MCF 10A (cell line): ENCODE data around the gene PCSK6. TPM values are rescaled to one million over a fixed set of nuclear protein-coding genes. Genes with fewer than 3 reads are reported as not detected.

Experiments used
- BruUV-seq: library from RNA; stranded (reverse); fragments of 400-500 nt; replicated peaks from 2 replicates; lab custom pipeline; 2021; lab: Mats Ljungman, UMichigan
- CTCF ChIA-PET: fragments of 300-600 bp; sonication (Branson Sonifier 250); formaldehyde crosslinking; extraction: SDS; loops from one replicate; lab custom pipeline; 2021; ENCODE audit warnings: antibody characterized with exemption, inconsistent platforms; lab: Yijun Ruan, JAX
- POLR2A ChIA-PET: fragments of 300-600, 350-650 bp; sonication (Branson Sonifier 250); formaldehyde crosslinking; extraction: SDS; loops from one replicate; lab custom pipeline; 2020; ENCODE audit warnings: antibody characterized with exemption, inconsistent platforms; lab: Yijun Ruan, JAX
- DNase-seq: peaks from one replicate; pipeline ENCODE4 v3.0.0-alpha.2; 2018; ENCODE audit not compliant: unreplicated experiment
- H3K27ac Mint-ChIP-seq: one replicate; pipeline ENCODE4 v1.8.0; 2022; ENCODE audit warnings: mild to moderate bottlenecking, low read depth, mixed read lengths; ENCODE audit not compliant: unreplicated experiment
- H3K27me3 Mint-ChIP-seq: one replicate; pipeline ENCODE4 v1.8.0; 2022; ENCODE audit warnings: mixed read lengths; ENCODE audit not compliant: insufficient read depth, unreplicated experiment
- H3K36me3 Mint-ChIP-seq: one replicate; pipeline ENCODE4 v1.8.0; 2022; ENCODE audit warnings: mild to moderate bottlenecking, moderate library complexity, mixed read lengths; ENCODE audit not compliant: insufficient read depth, unreplicated experiment
- H3K4me1 Mint-ChIP-seq: one replicate; pipeline ENCODE4 v1.8.0; 2022; ENCODE audit warnings: mixed read lengths; ENCODE audit not compliant: insufficient read depth, unreplicated experiment
- H3K4me3 Mint-ChIP-seq: one replicate; pipeline ENCODE4 v1.8.0; 2022; ENCODE audit warnings: mild to moderate bottlenecking, moderate library complexity, mixed read lengths; ENCODE audit not compliant: unreplicated experiment
- H3K9me3 Mint-ChIP-seq: one replicate; pipeline ENCODE4 v1.8.0; 2022; ENCODE audit warnings: mixed read lengths; ENCODE audit not compliant: unreplicated experiment
- intact Hi-C: fragments of 100-400 bp; cut with micrococcal nuclease; formaldehyde crosslinking; loops from 2 replicates; pipeline ENCODE4 v1.14.1; 2022
- total RNA-seq: library from RNA; stranded (reverse); gene quantifications from 2 replicates; pipeline ENCODE4 v1.2.3, GENCODE V29; 2022
- TF ChIP-seq, protein P1 (sequence below): fragments of 200-600 bp; IDR thresholded peaks from one replicate; pipeline ENCODE4 v1.8.0; 2022; ENCODE audit warnings: antibody characterized with exemption, mild to moderate bottlenecking; ENCODE audit not compliant: unreplicated experiment

Gene PCSK6
- total RNA-seq, 1 experiment from 2014 or later: 30.8 TPM

DNA sequence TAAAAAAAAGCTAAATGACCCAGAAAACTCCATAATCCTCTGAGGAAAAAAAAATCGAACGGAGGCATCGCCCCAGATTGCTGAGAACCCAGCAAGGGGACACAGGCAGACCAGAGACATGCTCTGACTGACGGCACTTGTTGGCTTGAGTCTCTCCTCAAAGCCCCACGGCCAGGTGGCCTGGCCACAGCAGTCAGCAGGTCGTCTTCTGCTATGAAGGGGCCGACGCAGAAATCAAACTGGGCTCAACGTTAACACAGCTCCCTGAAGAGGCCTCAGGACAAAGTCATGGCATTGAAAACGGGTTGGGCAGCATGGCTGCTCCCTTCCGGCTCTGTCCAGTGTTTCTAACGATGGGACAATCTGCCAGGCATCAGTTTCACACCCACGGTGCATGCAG is 17.5 kb downstream of the PCSK6 start:
- BruUV-seq: no TSS peak
- Mint-ChIP-seq H3K36me3 (peaks cover 6% of the 10 kb centered on the region), H3K9me3 (no peaks in the 10 kb centered on the region), H3K27me3 (no peaks in the 10 kb centered on the region), H3K4me1 (no peaks in the 10 kb centered on the region), H3K27ac (no peak overlapping the region), H3K4me3 (no peak overlapping the region)
- ChIA-PET POLR2A (interaction anchor here (1.2 kb wide), 1 partner anchor 11 kb away, joined by 3 read pairs; no protein-coding TSS in a partner anchor), CTCF (no interaction called here)
- intact Hi-C loops: no loop called here
- TF ChIP-seq, protein P1, sequence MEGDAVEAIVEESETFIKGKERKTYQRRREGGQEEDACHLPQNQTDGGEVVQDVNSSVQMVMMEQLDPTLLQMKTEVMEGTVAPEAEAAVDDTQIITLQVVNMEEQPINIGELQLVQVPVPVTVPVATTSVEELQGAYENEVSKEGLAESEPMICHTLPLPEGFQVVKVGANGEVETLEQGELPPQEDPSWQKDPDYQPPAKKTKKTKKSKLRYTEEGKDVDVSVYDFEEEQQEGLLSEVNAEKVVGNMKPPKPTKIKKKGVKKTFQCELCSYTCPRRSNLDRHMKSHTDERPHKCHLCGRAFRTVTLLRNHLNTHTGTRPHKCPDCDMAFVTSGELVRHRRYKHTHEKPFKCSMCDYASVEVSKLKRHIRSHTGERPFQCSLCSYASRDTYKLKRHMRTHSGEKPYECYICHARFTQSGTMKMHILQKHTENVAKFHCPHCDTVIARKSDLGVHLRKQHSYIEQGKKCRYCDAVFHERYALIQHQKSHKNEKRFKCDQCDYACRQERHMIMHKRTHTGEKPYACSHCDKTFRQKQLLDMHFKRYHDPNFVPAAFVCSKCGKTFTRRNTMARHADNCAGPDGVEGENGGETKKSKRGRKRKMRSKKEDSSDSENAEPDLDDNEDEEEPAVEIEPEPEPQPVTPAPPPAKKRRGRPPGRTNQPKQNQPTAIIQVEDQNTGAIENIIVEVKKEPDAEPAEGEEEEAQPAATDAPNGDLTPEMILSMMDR: no peak
- no peak for DNase-seq

DNA sequence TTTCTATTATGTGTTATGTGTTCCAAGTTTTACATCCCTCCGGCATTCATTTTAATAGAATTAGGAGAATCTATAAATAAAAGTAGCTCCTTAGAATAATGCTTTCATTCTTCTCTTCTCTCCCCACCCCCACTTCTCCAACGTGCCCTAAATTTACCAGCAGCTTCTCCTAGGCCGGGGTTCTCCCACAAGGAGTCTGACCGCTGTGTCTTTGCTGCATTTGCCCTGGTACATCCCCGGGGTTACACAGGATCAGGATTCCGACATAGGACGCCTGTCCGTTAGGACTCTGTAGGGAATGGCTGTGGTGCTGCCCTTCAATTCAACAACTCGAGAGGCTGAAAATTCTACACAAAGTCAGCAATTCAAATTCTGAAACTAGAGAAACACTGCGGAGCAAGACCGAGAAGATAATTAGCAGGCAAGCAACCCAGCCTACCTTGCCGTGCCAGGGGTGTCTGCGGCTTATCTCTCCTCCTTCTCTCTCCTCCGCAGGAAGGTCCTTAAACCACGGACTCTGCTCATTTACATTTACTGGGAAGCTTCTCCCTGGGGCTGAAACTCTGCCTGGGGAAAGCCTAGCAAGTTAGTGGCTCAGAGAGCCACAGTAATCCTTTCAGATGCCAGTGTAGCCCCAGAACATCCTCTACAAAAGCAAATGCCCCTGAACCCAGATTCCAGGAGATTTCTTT is 18.8 kb downstream of the PCSK6 start:
- Mint-ChIP-seq H3K27me3 (no peaks in the 10 kb centered on the region), H3K4me3 (no peak overlapping the region), H3K4me1 (no peaks in the 10 kb centered on the region), H3K27ac (no peak overlapping the region), H3K9me3 (peaks cover 7% of the 10 kb centered on the region), H3K36me3 (peaks cover 6% of the 10 kb centered on the region)
- no peak for DNase-seq
- TF ChIP-seq, protein P1: no peak
- POLR2A ChIA-PET: no interaction called here
- intact Hi-C loops: no loop called here
- BruUV-seq: no TSS peak
- CTCF ChIA-PET: interaction anchor here (0.6 to 1.1 kb wide), 2 partner anchors 12 to 1439 kb away, joined by 3 to 4 read pairs; no protein-coding TSS in a partner anchor

DNA sequence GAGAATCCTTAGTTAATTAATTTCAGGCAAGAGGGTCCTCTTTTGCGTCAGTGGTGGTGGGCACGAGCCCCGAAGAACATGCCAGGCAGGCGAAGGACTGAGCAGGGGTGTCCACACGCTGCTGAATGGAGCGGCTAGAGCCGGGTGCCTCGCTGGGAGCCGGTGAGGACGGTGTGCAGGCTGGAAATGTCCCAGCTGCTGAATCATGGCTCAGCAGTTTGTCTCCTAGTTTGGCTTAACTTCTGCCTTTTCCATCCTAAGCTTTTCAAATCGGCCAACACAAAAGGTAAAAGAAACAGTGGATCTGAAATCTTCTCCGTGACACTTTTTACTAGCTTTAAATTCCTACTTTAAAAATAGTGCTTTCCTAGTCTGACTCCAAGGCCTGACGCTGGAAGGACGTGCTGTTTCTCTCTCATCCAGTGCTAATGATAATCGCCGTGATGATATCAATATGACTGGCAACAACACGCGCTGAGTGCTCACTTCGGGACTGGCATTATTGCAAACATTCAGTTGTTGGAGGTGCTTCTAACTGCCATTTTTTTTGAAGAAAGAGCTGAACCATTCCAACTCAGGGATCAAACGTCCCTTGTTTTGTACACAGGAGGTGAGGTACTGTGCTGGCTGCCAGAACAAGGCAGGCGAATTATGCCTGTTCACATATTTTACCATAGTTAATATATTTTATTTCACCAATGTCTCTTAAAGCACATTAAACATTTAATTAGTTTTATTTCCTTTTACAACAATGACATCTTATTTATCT is 19.8 kb downstream of the PCSK6 start:
- H3K36me3 Mint-ChIP-seq: peaks cover 5% of the 10 kb centered on the region

DNA sequence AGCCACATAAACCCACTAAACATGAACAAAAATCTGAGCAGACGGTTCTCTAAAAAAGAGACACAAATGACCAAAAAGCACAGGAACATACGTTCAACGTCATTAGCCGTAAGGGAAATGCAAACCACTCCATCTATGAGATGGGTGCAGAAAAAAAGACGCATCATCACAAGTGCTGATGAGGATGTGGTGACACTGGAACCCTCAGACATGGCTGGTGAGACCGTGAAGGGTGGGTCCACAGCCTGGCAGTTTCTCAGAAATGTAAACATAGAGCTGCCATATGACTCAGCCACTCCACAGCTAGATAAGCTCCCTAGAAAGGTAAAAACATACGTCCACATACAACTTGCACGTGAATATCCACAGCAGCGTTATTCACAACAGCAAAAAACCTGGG is 23.3 kb downstream of the PCSK6 start:
- H3K4me3 Mint-ChIP-seq: no peak overlapping the region
- H3K4me1 Mint-ChIP-seq: peaks cover 17% of the 10 kb centered on the region
- no TSS peak for BruUV-seq
- CTCF ChIA-PET: no interaction called here
- TF ChIP-seq, protein P1: no peak
- POLR2A ChIA-PET: no interaction called here
- no peak for DNase-seq
- peaks cover 11% of the 10 kb centered on the region for H3K9me3 Mint-ChIP-seq
- no peaks in the 10 kb centered on the region for H3K36me3 Mint-ChIP-seq
- no peak overlapping the region for H3K27ac Mint-ChIP-seq
- intact Hi-C loops: no loop called here
- no peaks in the 10 kb centered on the region for H3K27me3 Mint-ChIP-seq

More for the DNA sequence above, 19.8 kb downstream of the PCSK6 start:
- Mint-ChIP-seq H3K4me3 (no peak overlapping the region), H3K4me1 (no peaks in the 10 kb centered on the region), H3K27me3 (no peaks in the 10 kb centered on the region), H3K9me3 (peaks cover 11% of the 10 kb centered on the region), H3K27ac (no peak overlapping the region)
- DNase-seq: no peak
- TF ChIP-seq, protein P1: no peak
- no TSS peak for BruUV-seq
- intact Hi-C loops: no loop called here
- CTCF ChIA-PET: interaction anchor here (0.6 to 1.1 kb wide), 2 partner anchors 11 to 1438 kb away, joined by 3 to 4 read pairs; no protein-coding TSS in a partner anchor
- POLR2A ChIA-PET: no interaction called here
